SK-N-SH (cell line): ENCODE measurements around the gene ARHGAP31. TPM values are rescaled to one million over a fixed set of nuclear protein-coding genes. Genes with fewer than 3 reads are reported as not detected.
A peak's percentile ranks its signal among the peaks of the same experiment; 100 is the strongest.

ENCODE experiments used
- CTCF ChIA-PET: fragments of 300-600, 350-600 bp; formaldehyde crosslinking; extraction: SDS; loops from one replicate; lab custom pipeline; 2021; lab: Yijun Ruan, JAX
- POLR2A ChIA-PET: fragments of 350-600 bp; sonication (Branson Sonifier 250); formaldehyde crosslinking; extraction: SDS; loops from one replicate; lab custom pipeline; 2020; ENCODE audit warnings: antibody characterized with exemption, inconsistent platforms; lab: Yijun Ruan, JAX
- DNase-seq: peaks from one replicate; pipeline ENCODE4 v3.0.0; 2012
- H2AFZ ChIP-seq: fragments of 200-600 bp; sonication (generic); 2 replicates; pipeline ENCODE4 v1.8.1; 2016; ENCODE audit warnings: antibody characterized with exemption, mild to moderate bottlenecking, low read depth
- H3F3A ChIP-seq: fragments of 200-600 bp; sonication (generic); replicated peaks from 2 replicates; pipeline ENCODE3; 2016; ENCODE audit warnings: antibody characterized with exemption, mild to moderate bottlenecking; ENCODE audit not compliant: insufficient read depth
- H3K27ac ChIP-seq, 2 experiments: fragments of 200-500 bp in 1 of 2; fragments of 200-600 bp in 1 of 2; sonication (Bioruptor generic) in 1 of 2; sonication (generic), shearing (Covaris generic) in 1 of 2; 2 replicates each; pipeline versions ENCODE4 v1.5.1 to v1.6.1; 2014 to 2016; ENCODE audit warnings: low read depth in 2 of 2, inconsistent platforms in 1 of 2, low read length in 1 of 2, mild to moderate bottlenecking in 1 of 2, mixed read lengths in 1 of 2
- H3K27me3 ChIP-seq: fragments of 200-600 bp; sonication (generic), shearing (Covaris generic); 2 replicates; pipeline ENCODE4 v1.6.1; 2016; ENCODE audit warnings: mixed run types; ENCODE audit not compliant: insufficient read depth
- H3K36me3 ChIP-seq, 2 experiments: fragments of 200-500 bp in 1 of 2; fragments of 200-600 bp in 1 of 2; sonication (Bioruptor generic) in 1 of 2; sonication (generic) in 1 of 2; replicated peaks in 1 of 2; 2 replicates each; pipeline versions ENCODE3 to v1.5.1; 2014 to 2016; ENCODE audit warnings: low read length in 1 of 2, mild to moderate bottlenecking in 1 of 2; ENCODE audit not compliant: insufficient read depth in 2 of 2, control insufficient read depth in 1 of 2
- H3K4me1 ChIP-seq, 2 experiments: fragments of 200-500 bp in 1 of 2; fragments of 200-600 bp in 1 of 2; sonication (Bioruptor generic) in 1 of 2; sonication (generic), shearing (Covaris generic) in 1 of 2; 2 replicates each; pipeline versions ENCODE4 v1.5.1 to v1.6.1; 2014 to 2016; ENCODE audit warnings: low read depth in 1 of 2, low read length in 1 of 2, mixed run types in 1 of 2; ENCODE audit not compliant: insufficient read depth in 2 of 2, control insufficient read depth in 1 of 2
- H3K4me2 ChIP-seq: fragments of 200-600 bp; sonication (generic), shearing (Covaris generic); 2 replicates; pipeline ENCODE4 v1.6.1; 2017; ENCODE audit warnings: mixed run types
- H3K4me3 ChIP-seq, 2 experiments: fragments of 200-500 bp in 1 of 2; fragments of 200-600 bp in 1 of 2; sonication (Bioruptor generic) in 1 of 2; sonication (generic), shearing (Covaris generic) in 1 of 2; 2 replicates each; pipeline versions ENCODE4 v1.5.1 to v1.8.1; 2014 to 2016; ENCODE audit warnings: low read depth in 2 of 2, inconsistent platforms in 1 of 2, low read length in 1 of 2, mild to moderate bottlenecking in 1 of 2, mixed read lengths in 1 of 2, moderate library complexity in 1 of 2
- H3K79me2 ChIP-seq: fragments of 200-600 bp; sonication (generic); 2 replicates; pipeline ENCODE4 v1.8.1; 2017; ENCODE audit warnings: mild to moderate bottlenecking; ENCODE audit not compliant: insufficient read depth
- H3K9ac ChIP-seq: fragments of 200-600 bp; sonication (generic); 2 replicates; pipeline ENCODE4 v1.6.1; 2017; ENCODE audit warnings: mixed run types
- H3K9me2 ChIP-seq: fragments of 200-600 bp; sonication (generic); 2 replicates; pipeline ENCODE4 v1.6.1; 2017; ENCODE audit warnings: mixed run types
- H3K9me3 ChIP-seq: fragments of 200-600 bp; sonication (generic); 2 replicates; pipeline ENCODE4 v1.6.1; 2017; ENCODE audit warnings: mixed run types, mild to moderate bottlenecking, moderate library complexity
- H4K20me1 ChIP-seq: fragments of 200-600 bp; sonication (generic); 2 replicates; pipeline ENCODE4 v1.6.1; 2017; ENCODE audit warnings: mild to moderate bottlenecking, mixed run types; ENCODE audit not compliant: insufficient read depth
- RAD21 ChIP-seq: IDR thresholded peaks from 2 replicates; pipeline ENCODE4 v1.6.1; 2012; ENCODE audit warnings: mild to moderate bottlenecking, low read length
- REST ChIP-seq: IDR thresholded peaks from 2 replicates; pipeline ENCODE4 v1.6.1; 2012; ENCODE audit warnings: mild to moderate bottlenecking, low read depth, low read length, moderate library complexity
- RFX5 ChIP-seq: IDR thresholded peaks from 2 replicates; pipeline ENCODE4 v1.6.1; 2012; ENCODE audit warnings: mild to moderate bottlenecking, improper control_type of control experiment, low read length
- RXRA ChIP-seq: IDR thresholded peaks from 2 replicates; pipeline ENCODE4 v1.4.0; 2012; ENCODE audit warnings: low read depth, mild to moderate bottlenecking, borderline replicate concordance
- TAF1 ChIP-seq: IDR thresholded peaks from 2 replicates; pipeline ENCODE4 v1.6.1; 2012; ENCODE audit warnings: low read depth, mild to moderate bottlenecking, low read length, moderate library complexity, borderline replicate concordance
- USF1 ChIP-seq: IDR thresholded peaks from 2 replicates; pipeline ENCODE4 v1.4.0; 2012; ENCODE audit warnings: low read depth, borderline replicate concordance
- WGBS: methylation state at CpG from one replicate; pipeline ENCODE4 v1.1.6; 2017; ENCODE audit warnings: low lambda C conversion rate; 5-methylcytosine and 5-hydroxymethylcytosine counted together
- polyA plus RNA-seq, 3 experiments: library from polyadenylated mRNA; depleted of rRNA; stranded (reverse); fragments of >200 nt; gene quantifications; 2 replicates each; pipeline ENCODE4 v1.2.3, GENCODE V29; 2012
- TF ChIP-seq, protein P1 (sequence below): IDR thresholded peaks from 2 replicates; pipeline ENCODE4; 2012
- TF ChIP-seq, protein P2 (sequence below): IDR thresholded peaks from 2 replicates; pipeline ENCODE4 v1.4.0; 2012; ENCODE audit warnings: low read depth, borderline replicate concordance

ARHGAP31 gene
- polyA plus RNA-seq, 1 of the 3 experiments (the other 2 are of a cell fraction) = 4.4 TPM

- H3K9me3 ChIP-seq = no peaks in the 10 kb centered on the region
- no peaks in the 10 kb centered on the region for H3K27me3 ChIP-seq
- DNase-seq = no peak
- ChIA-PET CTCF (interaction anchor here (1.0 to 1.5 kb wide), 2 partner anchors 9 to 21 kb away, joined by 3 to 4 read pairs; no protein-coding TSS in a partner anchor), POLR2A (interaction anchor here (0.5 to 1.2 kb wide), 3 partner anchors 30 to 88 kb away, joined by 3 to 9 read pairs (median 4); no protein-coding TSS in a partner anchor)
- H2AFZ ChIP-seq = no peak overlapping the region
- H3K27ac ChIP-seq = peak overlapping the region in 1 of 2 experiments; percentile 22; a peak in 1 of 4 replicates
- no peaks in the 10 kb centered on the region for H3K9me2 ChIP-seq
- H3F3A ChIP-seq = peaks cover 6% of the 10 kb centered on the region
- H3K9ac ChIP-seq = no peak overlapping the region
- TF ChIP-seq, protein P1, sequence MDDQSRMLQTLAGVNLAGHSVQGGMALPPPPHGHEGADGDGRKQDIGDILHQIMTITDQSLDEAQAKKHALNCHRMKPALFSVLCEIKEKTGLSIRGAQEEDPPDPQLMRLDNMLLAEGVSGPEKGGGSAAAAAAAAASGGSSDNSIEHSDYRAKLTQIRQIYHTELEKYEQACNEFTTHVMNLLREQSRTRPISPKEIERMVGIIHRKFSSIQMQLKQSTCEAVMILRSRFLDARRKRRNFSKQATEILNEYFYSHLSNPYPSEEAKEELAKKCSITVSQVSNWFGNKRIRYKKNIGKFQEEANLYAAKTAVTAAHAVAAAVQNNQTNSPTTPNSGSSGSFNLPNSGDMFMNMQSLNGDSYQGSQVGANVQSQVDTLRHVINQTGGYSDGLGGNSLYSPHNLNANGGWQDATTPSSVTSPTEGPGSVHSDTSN = no peak
- TF ChIP-seq, protein P2, sequence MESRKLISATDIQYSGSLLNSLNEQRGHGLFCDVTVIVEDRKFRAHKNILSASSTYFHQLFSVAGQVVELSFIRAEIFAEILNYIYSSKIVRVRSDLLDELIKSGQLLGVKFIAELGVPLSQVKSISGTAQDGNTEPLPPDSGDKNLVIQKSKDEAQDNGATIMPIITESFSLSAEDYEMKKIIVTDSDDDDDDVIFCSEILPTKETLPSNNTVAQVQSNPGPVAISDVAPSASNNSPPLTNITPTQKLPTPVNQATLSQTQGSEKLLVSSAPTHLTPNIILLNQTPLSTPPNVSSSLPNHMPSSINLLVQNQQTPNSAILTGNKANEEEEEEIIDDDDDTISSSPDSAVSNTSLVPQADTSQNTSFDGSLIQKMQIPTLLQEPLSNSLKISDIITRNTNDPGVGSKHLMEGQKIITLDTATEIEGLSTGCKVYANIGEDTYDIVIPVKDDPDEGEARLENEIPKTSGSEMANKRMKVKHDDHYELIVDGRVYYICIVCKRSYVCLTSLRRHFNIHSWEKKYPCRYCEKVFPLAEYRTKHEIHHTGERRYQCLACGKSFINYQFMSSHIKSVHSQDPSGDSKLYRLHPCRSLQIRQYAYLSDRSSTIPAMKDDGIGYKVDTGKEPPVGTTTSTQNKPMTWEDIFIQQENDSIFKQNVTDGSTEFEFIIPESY = no peak
- TF ChIP-seq REST (no peak), TAF1 (no peak), RAD21 (no peak), RFX5 (no peak), RXRA (no peak), USF1 (no peak)
- H3K79me2 ChIP-seq = peaks cover 97% of the 10 kb centered on the region
- no peak overlapping the region for H3K4me2 ChIP-seq
- no peak overlapping the region for H3K4me3 ChIP-seq
- 96% methylated on average over 3 of the region's 3 CpGs for WGBS
- no peaks in the 10 kb centered on the region for H4K20me1 ChIP-seq
- peaks cover 25 to 50% of the 10 kb centered on the region in 2 experiments; a peak in 3 of 4 replicates for H3K4me1 ChIP-seq
- H3K36me3 ChIP-seq = peaks cover 15 to 32% of the 10 kb centered on the region in 2 experiments
These were observed 7.5 kb downstream of the ARHGAP31 start for GRCh38 chr3:119301662-119302061.
